Loucy (cell line): ENCODE measurements around the gene UCHL1.

ENCODE experiments used
- H2AFZ ChIP-seq: fragments of 200-600 bp; sonication (generic); 2 replicates; pipeline ENCODE4 v1.6.0; 2016; ENCODE audit warnings: antibody characterized with exemption, mild to moderate bottlenecking, low read length, moderate library complexity
- H3F3A ChIP-seq: fragments of 200-600 bp; 2 replicates; pipeline ENCODE4 v1.6.0; 2016; ENCODE audit warnings: antibody characterized with exemption, low read depth, mild to moderate bottlenecking
- H3K27me3 ChIP-seq: fragments of 200-600 bp; sonication (generic); 2 replicates; pipeline ENCODE4 v1.6.1; 2014; ENCODE audit warnings: low read length, mild to moderate bottlenecking; ENCODE audit not compliant: insufficient read depth, poor library complexity, severe bottlenecking
- H3K36me3 ChIP-seq: fragments of 200-600 bp; sonication (generic); 2 replicates; pipeline ENCODE4 v1.6.1; 2016; ENCODE audit warnings: low read length; ENCODE audit not compliant: insufficient read depth
- H3K4me1 ChIP-seq: fragments of 200-600 bp; sonication (generic); 2 replicates; pipeline ENCODE4 v1.5.1; 2014; ENCODE audit warnings: low read length, mild to moderate bottlenecking; ENCODE audit not compliant: insufficient read depth, poor library complexity, severe bottlenecking
- H3K4me2 ChIP-seq: fragments of 200-600 bp; sonication (generic); 2 replicates; pipeline ENCODE4 v1.6.0; 2014; ENCODE audit warnings: antibody characterized with exemption, low read length, low read depth, mild to moderate bottlenecking; ENCODE audit not compliant: poor library complexity, severe bottlenecking
- H3K4me3 ChIP-seq: fragments of 200-600 bp; sonication (generic); 2 replicates; pipeline ENCODE4 v1.5.1; 2014; ENCODE audit warnings: low read length, mild to moderate bottlenecking, mixed read lengths; ENCODE audit not compliant: poor library complexity, severe bottlenecking
- H3K79me2 ChIP-seq: fragments of 200-600 bp; sonication (generic); 2 replicates; pipeline ENCODE4 v1.6.1; 2014; ENCODE audit warnings: low read length; ENCODE audit not compliant: insufficient read depth
- H3K9ac ChIP-seq: fragments of 200-600 bp; sonication (generic); 2 replicates; pipeline ENCODE4 v1.6.0; 2014; ENCODE audit warnings: mild to moderate bottlenecking, low read depth, low read length, moderate library complexity; ENCODE audit not compliant: poor library complexity, severe bottlenecking
- H3K9me2 ChIP-seq: fragments of 200-600 bp; sonication (generic); replicated peaks from 2 replicates; pipeline ENCODE4 v1.6.1; 2016; ENCODE audit warnings: low read depth, low read length, mixed read lengths
- H3K9me3 ChIP-seq: fragments of 200-600 bp; sonication (generic); 2 replicates; pipeline ENCODE4 v1.6.1; 2014; ENCODE audit warnings: mild to moderate bottlenecking, antibody characterized with exemption, low read length, low read depth; ENCODE audit not compliant: insufficient read depth
- H4K20me1 ChIP-seq: fragments of 200-600 bp; sonication (generic); 2 replicates; pipeline ENCODE4 v1.6.0; 2014; ENCODE audit warnings: antibody characterized with exemption, low read length, mild to moderate bottlenecking; ENCODE audit not compliant: insufficient read depth, poor library complexity, severe bottlenecking
- CTCF ChIP-seq: fragments of 200-600 bp; sonication (generic); conservative IDR thresholded peaks from 2 replicates; pipeline ENCODE4 v1.5.1; 2014; ENCODE audit warnings: mild to moderate bottlenecking, antibody characterized with exemption, low read length
- EZH2phosphoT487 ChIP-seq: fragments of 200-600 bp; IDR thresholded peaks from 2 replicates; pipeline ENCODE4 v1.6.1; 2018; ENCODE audit warnings: antibody characterized with exemption, mild to moderate bottlenecking, moderate library complexity, borderline replicate concordance

The UCHL1 gene

GRCh38 chr4:41219421-41219950 is 37.2 kb upstream of the UCHL1 start:
- TF ChIP-seq CTCF (no peak), EZH2phosphoT487 (no peak)
- Histone ChIP-seq H4K20me1 (no peaks in the 10 kb centered on the region), H3K79me2 (no peaks in the 10 kb centered on the region), H3K36me3 (no peaks in the 10 kb centered on the region), H2AFZ (no peak overlapping the region), H3K9ac (no peak overlapping the region), H3K9me2 (no peaks in the 10 kb centered on the region), H3K4me2 (no peak overlapping the region), H3K4me3 (no peak overlapping the region), H3K27me3 (no peaks in the 10 kb centered on the region), H3F3A (0 out of 2 replicates have a peak, but pooled peaks cover 4% of the 10 kb centered on the region), H3K4me1 (peaks cover 15% of the 10 kb centered on the region), H3K9me3 (no peaks in the 10 kb centered on the region)

DNA sequence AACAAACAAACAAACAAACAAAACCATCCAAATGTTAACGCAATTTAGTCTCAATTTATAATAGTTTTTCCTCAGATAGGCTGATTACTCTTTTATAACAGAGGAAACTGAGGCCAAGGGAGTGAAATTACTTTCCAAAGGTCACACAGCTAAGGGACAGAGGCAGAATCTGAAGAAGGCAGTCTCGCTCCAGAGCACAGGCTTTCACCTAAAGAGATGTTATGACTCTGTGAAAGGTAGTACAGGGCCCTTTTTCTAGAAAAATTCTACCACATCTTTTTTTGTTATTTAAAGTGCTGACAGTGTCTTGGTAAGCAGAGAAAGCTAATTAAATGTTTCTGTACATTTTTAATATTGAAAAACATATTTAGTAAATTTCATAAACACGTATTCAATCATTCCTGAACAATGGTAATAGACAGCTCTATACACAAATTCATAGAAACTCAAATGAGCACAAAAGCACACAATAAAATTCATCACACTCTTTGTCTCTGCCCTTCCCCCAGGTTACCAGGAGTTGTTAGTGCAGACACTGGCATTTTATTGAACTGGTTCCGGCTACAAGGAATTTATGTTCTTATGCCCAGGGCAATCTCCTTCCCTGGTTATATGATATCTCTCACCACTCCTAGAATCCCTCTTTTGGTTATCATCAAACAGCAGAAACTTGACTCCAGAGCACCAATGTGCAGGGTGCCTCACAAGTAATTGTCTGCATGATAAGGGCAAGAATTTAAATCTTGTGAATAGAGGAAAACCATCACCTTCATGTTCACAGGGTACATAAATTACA is 34.7 kb upstream of the UCHL1 start:
- Histone ChIP-seq H3K9me3 (no peaks in the 10 kb centered on the region), H3K9me2 (no peaks in the 10 kb centered on the region), H3K27me3 (no peaks in the 10 kb centered on the region), H3K4me3 (no peak overlapping the region), H3K79me2 (no peaks in the 10 kb centered on the region), H4K20me1 (no peaks in the 10 kb centered on the region), H2AFZ (no peak overlapping the region), H3F3A (0 out of 2 replicates have a peak, but pooled peaks cover 4% of the 10 kb centered on the region), H3K36me3 (no peaks in the 10 kb centered on the region), H3K4me1 (no peaks in the 10 kb centered on the region), H3K4me2 (no peak overlapping the region), H3K9ac (no peak overlapping the region)
- TF ChIP-seq EZH2phosphoT487 (no peak), CTCF (no peak)

DNA sequence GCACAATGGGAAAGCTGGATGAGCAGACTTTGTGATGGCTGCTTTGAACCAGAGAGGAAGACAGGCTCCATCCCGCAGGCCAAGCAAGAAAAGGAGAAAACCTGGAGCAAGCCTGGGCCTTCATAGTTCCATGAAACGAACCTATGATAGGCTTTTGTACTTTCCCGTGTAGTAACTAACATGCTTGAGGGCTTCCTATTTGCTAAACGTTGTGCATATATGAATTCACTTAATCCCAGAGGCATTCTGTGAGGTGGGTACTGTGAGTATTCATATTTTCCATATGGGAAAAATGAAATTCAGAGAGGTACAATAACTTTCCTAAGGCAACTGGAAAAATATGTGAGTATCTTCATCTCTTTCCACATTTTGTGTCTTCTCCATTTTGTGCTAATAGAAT is 28.8 kb upstream of the UCHL1 start:
- Histone ChIP-seq H3K4me1 (no peaks in the 10 kb centered on the region), H3K9me2 (no peaks in the 10 kb centered on the region), H3F3A (no peaks in the 10 kb centered on the region), H3K9me3 (no peaks in the 10 kb centered on the region), H3K27me3 (no peaks in the 10 kb centered on the region), H3K4me3 (no peak overlapping the region), H3K4me2 (no peak overlapping the region), H3K36me3 (no peaks in the 10 kb centered on the region), H3K9ac (no peak overlapping the region), H3K79me2 (no peaks in the 10 kb centered on the region), H4K20me1 (no peaks in the 10 kb centered on the region), H2AFZ (no peak overlapping the region)
- TF ChIP-seq EZH2phosphoT487 = no peak
- TF ChIP-seq CTCF = no peak
